Neural cell (in vitro differentiated cells): ENCODE results near the gene CADPS2.

Source experiments
- EZH2 ChIP-seq: fragments of 200-600, 300-800 bp; shearing (Covaris generic), sonication (generic); IDR thresholded peaks from 2 replicates; pipeline ENCODE4 v1.6.1; 2014; ENCODE audit warnings: antibody characterized with exemption, low read length, borderline replicate concordance, mild to moderate bottlenecking; ENCODE audit not compliant: insufficient read depth, poor library complexity, severe bottlenecking
- TF ChIP-seq, protein P1 (sequence below): IDR thresholded peaks from 2 replicates; pipeline ENCODE4 v1.6.1; 2012; ENCODE audit warnings: borderline replicate concordance

DNA sequence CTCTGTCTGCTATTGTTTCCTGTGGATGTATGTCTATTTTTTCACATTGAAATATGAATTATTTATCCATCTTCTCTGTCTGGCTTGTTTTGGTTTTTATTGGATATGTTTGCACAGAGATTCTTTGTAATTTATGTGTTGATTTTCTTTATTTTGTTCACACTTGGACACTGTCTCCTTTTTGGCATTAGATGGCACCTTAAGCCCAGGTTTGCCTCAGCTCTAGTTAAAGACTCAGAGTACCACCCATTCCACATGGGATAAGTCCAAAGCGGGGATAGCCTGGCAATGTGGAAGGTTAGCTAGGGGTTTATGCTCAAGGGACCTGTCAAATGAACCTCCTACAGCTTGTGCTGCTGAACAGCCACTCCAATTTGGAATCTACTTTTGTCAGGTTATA is 595.8 kb downstream of the CADPS2 start:
- TF ChIP-seq, protein P1, sequence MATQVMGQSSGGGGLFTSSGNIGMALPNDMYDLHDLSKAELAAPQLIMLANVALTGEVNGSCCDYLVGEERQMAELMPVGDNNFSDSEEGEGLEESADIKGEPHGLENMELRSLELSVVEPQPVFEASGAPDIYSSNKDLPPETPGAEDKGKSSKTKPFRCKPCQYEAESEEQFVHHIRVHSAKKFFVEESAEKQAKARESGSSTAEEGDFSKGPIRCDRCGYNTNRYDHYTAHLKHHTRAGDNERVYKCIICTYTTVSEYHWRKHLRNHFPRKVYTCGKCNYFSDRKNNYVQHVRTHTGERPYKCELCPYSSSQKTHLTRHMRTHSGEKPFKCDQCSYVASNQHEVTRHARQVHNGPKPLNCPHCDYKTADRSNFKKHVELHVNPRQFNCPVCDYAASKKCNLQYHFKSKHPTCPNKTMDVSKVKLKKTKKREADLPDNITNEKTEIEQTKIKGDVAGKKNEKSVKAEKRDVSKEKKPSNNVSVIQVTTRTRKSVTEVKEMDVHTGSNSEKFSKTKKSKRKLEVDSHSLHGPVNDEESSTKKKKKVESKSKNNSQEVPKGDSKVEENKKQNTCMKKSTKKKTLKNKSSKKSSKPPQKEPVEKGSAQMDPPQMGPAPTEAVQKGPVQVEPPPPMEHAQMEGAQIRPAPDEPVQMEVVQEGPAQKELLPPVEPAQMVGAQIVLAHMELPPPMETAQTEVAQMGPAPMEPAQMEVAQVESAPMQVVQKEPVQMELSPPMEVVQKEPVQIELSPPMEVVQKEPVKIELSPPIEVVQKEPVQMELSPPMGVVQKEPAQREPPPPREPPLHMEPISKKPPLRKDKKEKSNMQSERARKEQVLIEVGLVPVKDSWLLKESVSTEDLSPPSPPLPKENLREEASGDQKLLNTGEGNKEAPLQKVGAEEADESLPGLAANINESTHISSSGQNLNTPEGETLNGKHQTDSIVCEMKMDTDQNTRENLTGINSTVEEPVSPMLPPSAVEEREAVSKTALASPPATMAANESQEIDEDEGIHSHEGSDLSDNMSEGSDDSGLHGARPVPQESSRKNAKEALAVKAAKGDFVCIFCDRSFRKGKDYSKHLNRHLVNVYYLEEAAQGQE = no peak
- no peak for TF ChIP-seq EZH2
